HG02623 (cell line): ENCODE measurements around the gene C1orf167.

Experiments
- ATAC-seq: cut with Tn5 transposase; IDR thresholded peaks from one replicate; pipeline ENCODE4 v1.9.1; 2021; ENCODE audit warnings: moderate library complexity; ENCODE audit not compliant: unreplicated experiment

The C1orf167 gene

DNA sequence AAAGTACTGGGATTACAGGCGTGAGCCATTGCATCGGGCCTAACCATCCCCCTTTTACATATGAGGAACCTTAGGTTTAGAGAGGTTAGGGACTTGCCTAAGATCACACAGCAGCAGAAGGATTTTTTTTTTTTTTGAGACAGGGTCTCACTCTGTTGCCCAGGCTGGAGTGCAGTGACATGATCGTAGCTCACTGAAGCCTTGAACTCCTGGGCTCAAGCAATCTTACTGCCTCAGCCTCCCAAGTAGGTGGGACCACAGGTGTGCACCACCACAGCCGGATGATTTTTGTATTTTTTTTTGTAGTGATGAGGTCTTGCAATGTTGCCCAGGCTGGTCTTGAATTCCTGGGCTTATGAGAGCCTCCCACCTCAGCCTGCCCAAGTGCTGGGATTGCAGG, 2.2 kb upstream of the C1orf167 start:
- no peak for ATAC-seq

DNA sequence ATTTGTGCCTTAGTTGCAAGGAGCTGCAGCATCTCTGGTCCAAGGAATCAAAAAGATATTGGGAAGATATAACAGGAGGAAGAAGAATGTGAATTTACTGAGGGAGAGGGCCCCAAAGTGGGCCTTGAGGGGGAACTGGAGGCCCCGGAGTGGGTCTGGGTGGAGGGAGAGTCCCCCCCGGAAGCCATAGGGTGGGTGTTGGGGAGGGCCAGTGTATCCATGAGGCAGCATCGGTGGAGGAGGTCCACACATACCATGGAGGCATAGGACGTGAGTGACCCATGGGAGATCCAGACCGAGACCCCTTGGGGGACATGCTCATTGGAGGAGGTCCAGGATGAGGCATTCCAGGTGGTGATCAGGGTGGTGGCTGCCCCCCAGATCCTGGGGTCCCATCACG, 708 bp upstream of the C1orf167 start:
- ATAC-seq: no peak

DNA sequence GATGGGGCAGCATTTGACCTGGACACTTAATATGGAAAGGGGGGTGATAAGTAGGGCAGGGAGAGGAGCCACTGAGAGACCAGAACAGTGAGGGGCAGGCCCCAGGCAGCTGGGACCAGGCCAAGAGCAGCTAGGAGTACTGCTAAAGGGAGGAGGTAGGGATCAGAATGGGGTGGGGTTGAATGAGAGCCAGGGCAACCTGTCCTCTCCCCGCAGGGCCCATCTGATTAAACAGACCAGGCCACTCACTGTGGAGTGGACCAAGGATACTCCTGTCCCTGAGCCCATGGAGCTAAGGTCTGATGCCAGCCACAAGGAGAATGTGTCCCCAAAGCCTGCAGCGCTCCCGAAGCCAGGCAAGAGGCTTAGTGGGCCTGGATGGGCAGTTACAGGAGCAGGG, 2.1 kb downstream of the C1orf167 start:
- no peak for ATAC-seq

DNA sequence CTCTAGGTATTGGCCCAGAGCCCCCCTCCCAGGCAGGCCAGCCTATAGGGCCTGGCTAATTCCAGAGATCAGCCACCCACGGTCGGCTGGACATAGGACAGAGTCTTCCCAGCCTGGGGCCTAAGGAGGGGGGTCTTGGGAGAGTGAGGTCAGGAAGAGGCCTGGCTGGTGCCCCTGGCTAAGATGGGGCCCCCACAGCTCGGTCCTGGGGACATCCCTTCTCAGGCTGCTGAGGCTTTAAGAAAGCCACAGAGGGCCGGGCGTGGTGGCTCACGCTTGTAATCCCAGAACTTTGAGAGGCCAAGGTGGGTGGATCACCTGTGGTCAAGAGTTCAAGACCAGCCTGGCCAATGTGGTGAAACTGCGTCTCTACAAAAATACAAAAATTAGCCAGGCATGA, 2.5 kb downstream of the C1orf167 start:
- ATAC-seq: no peak

DNA sequence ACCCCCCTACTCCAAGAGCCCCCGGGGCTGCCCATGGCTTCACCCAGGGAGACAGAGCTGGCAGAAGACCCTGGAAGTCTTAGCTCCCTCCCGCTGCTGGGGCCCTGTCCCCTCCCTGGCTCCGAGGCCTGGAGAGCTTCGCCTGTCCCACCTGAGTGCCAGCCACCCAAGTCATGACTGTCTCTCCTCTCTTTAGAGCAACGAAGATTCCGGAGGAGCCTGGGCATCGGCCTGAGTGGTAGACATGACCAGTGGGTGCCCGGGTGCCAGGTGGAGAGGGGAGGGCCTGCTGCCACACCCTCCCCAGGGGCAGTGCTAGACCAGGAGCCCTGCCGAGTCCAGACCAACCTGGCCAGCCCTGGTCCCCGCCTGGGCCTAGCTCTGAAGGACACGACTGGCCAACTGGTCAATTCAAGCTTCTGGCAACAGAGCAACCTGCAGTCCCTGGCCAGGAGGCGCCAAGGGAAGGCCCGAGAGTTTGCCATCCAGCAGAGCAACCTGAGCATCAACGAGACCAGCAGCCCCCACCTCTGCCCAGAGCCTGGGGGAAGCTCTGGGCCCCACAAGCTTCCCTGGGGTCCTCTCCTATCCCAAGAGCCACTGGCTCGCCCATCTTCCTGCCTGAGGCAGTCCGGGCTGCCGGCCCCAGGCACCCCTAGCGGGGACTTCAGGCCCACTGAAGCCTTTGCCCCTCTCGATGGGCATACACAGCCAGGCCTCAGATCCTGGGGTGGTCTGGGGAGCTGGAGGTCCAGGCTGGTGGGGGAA, 3.9 kb downstream of the C1orf167 start:
- ATAC-seq: no peak

DNA sequence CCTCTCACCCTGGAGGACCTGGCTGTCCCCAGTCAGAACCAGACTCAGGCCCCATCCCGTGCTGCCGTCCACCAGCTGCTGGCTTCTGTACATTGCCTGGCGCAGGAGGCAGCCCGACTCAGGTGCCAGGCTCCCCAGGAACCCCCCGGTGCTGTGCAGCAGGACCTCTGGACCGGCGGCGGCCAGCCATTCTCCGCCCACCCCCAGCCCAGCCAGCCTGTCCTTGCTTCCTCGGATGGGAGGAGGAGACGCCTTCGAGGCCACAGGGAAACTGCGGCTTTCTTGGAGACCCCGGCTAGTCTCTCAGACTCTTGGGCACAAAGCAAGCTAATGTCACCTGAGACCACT, 4.4 kb downstream of the C1orf167 start:
- no peak for ATAC-seq

DNA sequence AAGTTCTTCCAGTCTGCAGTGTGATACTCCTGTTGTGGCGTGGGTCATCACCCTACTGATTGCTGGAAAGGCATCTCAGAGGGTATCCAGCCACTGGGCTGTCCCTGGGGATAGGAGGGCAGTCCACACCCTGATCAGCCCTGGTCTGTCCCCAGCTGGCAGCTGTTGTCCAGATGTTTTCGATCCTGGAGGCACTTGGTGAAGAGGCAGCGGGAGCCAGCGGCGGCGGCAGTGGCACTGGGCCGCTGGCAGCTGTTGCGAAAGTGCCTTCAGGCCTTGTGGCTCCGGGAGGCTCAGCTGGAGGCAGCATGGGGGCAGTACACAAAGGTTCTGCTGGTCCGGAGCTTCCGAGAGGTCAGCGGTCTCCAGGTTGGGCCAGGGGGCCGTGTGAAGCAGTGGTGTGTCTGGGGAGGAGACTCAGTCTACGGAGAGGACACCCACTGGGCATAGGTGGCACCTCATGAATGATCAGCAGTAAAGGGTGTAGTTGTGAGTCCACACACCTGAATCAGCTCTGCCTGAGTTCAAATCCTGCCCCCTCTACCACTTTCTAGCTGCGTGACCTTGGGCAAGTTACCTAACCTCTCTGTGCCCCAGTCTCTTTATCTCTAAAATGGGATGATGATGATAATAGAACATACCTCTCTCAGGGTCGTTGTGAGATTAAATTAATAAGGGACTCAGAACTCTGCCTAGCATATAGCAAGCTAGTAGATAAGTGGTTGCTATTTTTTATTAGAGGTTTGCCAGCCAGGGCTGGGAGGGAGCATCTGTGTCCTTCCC, 6.1 kb downstream of the C1orf167 start:
- ATAC-seq: no peak

DNA sequence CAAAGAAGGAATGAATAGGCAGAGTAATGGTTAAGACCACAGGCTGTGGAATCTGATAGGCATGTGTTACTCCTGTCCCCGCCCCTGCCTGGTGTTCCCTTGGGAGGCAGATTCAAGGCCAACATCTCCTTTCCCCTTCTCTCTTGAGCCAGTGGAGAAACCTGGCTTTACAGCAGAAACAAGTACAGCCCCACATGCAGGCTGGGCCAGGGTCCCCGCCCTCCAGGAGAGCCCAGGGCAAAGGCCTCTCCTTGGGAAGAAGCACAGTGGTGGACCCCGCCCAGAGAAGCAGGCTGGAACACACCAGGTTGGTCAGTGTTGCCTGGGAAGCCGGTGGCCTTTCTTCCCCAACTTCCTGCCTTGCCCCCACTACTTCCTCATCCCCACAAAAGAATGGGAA, 6.8 kb downstream of the C1orf167 start:
- ATAC-seq: no peak

DNA sequence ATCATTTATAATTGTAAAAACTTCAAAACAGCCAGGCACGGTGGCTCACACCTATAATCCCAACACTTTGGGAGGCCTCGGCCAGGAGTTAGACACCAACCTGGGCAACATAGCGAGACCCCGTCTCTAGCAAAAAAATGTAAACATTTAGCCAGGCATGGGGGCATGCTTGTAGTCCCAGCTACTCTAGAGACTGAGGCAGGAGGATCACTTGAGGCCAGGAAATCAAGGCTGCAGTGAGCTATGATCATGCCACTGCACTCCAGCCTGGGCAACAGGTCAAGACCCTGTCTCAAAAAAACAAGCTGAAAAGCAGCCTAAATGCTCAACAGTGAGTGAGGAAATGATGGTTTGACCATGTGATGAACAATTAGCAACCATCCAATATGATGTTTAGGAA, 7.3 kb downstream of the C1orf167 start:
- ATAC-seq: no peak

DNA sequence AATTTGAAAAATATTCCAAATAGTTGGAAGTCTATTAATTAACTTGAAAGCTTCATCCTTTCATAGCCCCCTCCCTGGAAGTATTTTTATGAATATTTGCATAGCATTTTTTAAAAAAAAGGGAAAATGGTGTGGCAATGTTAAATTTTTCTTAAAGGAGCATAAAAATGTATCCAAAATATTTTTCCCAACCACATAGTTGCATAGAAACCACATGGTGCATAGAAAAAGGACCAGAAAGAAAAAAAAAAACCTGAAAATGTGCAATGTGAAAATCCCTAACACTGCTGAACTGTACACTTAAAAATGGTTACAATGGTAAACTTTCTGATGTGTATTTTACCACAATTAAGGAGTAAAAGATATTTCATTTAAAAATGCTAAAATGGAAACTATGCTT, 8.0 kb downstream of the C1orf167 start:
- no peak for ATAC-seq

DNA sequence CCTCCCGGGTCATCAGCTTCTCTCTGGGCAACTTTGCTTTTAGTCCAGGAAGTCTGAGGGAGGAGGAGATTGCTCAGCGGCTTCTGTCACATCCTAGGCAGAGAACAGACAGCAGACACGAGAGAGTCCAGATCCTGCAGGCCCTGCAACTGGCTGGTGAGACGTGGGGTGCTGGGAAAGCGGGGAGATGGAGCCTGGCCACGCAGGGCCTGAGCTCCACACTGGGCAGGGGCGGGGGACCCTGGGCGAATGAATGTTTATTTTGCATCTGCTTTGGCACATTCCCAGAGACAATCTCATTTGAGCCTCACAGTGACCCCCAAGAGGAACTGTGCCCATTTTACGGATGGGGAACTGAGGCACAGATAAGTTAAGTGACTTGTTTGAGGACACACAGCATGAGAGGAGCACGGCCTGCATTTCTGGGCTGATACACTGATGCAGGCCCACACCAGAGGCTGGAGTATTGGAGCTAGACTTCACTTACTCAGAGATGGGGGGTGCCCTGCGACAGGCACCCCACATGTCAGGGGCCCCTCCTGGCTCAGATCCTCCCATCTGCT, 9.6 kb downstream of the C1orf167 start:
- ATAC-seq: no peak

DNA sequence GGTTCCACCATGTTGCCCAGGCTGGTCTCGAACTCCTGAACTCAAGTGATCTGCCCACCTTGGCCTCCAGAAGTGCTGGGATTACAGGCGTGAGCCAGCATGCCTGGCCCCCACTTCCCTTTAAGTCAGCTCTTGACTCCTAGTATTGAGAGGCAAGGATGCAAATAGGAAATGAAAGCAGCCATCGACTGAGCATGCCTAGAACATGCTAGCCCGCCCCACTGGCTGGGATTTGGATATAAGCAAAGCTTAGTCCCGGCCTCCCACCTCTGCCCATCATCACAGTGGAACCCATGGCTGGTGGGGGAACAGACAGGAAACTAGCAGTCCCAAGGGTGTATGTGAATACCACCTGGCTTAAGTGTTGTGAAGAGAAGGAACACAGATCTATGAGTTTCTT, 10.5 kb downstream of the C1orf167 start:
- no peak for ATAC-seq

DNA sequence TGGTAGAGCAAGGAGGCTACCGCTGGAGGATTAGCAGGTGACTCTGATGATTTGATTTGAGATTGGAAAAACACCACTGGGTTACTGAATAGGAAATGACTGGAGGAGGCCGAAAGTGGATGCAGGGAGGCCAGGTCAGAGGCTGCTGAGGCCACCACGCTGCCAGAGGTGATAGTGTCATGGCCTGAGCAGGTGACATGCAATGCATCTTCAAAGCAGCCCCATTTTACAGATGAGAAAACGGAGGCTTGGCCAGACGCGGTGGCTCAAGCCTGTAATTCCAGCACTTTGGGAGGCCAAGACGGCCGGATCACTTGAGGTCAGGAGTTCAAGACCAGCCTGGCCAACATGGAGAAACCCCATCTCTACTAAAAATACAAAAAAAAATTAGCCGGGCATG, 12.8 kb downstream of the C1orf167 start:
- no peak for ATAC-seq

DNA sequence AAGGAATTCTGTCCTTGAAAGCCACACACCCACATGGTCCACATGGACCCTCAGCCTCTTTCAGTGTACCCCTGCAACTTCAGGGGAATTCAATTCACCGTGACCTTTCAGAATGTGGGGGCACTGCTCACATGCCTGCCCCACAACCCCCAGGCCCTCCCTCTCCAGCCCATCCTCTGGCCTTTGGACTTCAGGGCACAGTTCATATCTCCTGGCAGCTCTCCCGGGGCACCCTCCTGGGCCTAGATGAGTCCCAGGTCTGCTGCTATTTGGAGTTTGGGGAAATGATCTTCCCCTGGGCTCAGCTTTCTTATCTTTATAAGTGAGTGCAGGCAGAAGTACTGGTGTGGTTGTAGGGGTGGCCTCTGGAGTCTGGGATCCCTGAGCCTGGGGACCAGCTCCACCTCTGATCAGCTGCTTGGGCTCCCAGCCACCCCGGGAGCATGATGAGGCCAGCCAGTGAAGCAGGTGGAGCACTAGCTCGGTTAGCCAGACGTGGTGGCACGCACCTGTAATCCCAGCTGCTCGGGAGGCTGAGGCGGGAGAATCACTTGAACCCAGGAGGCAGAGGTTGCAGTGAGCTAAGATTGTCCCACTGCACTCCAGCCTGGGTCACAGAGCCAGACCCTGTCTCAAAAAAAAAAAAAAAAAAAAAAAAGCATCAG, 15.8 kb downstream of the C1orf167 start:
- no peak for ATAC-seq

DNA sequence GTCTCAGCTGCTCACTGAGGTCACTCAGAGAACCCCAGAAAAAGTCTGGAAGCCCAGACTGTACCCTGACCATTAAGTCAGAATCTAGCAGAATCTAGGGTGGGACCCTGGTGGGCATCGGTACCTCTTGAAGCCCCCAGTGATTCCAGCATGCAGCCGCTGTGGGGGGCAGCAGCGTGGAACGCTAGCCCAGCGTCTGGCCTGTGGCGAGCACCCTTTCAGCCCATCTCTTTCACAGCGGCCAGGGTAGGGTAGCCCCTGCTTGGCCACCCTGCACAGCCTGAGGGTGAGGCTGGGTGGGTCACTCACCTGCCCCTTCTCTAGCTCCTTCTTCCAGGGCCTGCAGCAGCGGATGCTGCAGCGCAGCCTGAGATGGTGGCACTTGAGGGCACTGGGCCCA, 16.3 kb downstream of the C1orf167 start:
- no peak for ATAC-seq

DNA sequence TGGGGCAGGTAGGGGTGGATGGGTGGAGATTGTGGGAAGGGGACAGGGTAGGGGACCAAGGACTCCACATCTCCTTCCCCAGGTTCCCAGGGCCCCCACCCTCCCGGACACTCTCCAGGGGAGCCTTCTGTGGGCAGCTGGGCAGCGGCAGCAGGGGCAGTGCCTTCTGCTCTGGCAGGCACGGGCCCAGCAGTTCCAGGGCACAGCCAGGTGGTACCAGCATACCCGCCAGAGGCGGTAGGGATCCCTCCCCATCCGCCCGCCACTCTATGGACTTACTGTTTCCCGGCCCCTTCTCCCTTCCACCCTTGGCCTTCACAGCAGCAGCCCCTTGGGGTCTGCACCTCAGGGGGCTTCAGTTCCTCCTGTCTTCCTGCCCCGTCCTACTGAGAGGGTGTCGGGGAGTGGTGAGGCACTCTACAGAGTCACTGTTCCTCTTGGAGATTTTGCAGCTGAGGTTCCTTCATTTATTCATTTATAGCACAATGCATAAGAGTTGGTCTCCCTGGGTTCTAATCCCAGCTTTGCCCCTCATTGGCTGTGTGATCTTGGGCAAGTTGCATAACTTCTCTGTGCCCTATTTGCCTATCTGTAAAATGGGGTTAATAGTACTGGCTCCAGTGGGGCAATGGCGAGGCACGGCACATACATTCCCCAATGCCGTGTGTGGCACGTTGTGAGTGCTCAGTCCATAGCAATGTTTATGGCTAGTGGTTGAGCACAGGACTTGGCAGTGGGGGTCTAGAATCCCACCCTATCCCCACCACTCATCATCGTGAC, 17.0 kb downstream of the C1orf167 start:
- ATAC-seq: no peak

DNA sequence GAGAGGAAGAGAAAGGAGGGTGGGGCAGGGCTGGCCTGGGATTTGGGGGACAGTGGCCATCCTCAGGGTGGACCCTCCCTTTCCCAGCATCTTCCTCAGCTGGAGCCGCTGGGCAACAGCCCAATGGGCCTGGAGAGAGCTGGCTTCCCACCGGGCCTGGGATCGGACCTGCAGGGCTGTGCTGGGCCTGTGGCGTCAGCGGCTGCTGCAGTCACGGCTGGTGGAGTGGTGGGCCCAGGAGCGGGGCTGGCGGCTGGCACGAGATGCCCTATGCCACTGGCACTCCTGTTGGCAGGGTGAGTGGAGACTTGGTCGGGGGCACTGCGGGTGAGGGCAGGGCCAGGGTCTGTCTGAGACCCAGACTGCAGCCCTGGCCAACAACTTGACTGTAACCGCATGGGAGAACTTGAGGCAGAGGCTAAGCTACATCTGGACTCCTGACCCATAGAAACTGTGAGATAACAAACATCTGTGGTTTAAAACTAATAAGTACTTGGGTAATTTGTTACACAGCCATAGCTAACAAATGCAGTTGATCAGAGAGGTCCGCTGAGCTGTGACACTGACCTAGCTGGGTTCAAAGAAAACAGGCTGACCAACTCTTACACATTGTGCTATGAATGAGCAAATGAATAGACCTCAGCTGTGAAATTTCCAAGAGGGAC, 17.9 kb downstream of the C1orf167 start:
- ATAC-seq: no peak

DNA sequence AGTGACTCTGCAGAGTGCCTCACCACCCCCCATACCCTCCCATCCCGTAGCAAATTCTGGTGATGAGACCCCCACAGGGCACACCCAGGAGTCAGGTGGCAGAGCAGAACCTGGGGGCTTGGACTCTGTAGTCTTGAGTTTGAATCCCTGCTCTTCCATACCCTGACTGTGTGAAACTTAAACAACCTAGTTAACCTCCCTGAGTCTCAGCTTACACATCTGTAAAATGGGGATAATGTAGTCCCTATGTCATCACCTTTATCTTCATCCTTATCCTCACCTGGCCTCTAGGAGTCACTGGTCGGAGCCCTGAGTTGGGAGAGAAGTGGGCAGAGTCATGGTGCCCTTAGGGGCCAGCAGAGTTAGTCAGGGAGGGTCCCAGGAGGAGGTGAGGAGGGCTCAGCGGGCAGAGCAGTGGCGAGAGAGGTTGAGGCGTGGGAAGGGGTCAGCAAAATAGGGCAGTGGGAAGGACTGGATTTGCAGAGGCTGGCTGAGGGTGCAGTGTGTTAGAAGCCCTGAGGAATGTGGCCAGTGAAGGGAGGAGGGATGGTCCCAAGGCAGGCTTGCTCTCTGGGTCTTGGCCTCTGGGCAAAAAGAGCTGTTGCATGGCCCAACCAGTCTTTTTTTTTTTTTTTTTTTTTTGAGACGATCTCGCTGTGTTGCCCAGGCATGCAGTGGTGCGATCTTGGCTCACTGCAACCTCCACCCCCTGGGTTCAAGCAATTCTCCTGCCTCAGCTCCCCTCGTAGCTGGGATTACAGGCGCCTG, 18.6 kb downstream of the C1orf167 start:
- ATAC-seq: no peak

DNA sequence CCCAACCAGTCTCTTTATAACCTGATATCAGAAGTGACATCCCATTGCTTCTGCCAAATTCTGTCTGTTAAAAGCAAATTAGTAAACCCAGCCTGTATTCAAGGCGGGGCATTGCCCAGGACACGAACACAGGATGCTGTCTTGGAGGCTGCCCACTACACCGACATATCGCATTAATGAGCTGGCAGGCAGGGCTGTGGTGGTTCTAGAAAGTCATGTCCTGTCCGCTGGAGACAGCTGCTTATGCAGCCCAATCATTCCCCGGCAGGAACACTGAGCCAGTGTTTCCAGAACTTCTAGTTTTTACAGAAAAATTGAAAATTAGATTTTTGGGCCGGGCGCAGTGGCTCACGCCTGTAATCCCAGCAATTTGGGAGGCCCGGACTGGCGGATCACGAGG, 19.3 kb downstream of the C1orf167 start:
- no peak for ATAC-seq
